Activated naive CD4-positive, alpha-beta T cell treated with anti-CD3 and anti-CD28 coated beads, Interleukin-2, amount 10 ng/mL, durations not matched to agents 7 days and 5 days (primary cell): ENCODE measurements around the gene SGCA.

Experiments
- CTCF ChIA-PET: fragments of 350-600 bp; sonication (Branson Sonifier 250); formaldehyde crosslinking; loops from one replicate; lab custom pipeline; 2021; ENCODE audit warnings: antibody characterized with exemption; lab: Charles Lee
- DNase-seq: peaks from one replicate; pipeline ENCODE4 v3.0.0-alpha.2; 2020
- H3K27ac Mint-ChIP-seq: one replicate; pipeline ENCODE4 v1.8.0; 2021; ENCODE audit warnings: mild to moderate bottlenecking, moderate library complexity, mixed read lengths
- H3K27me3 Mint-ChIP-seq: one replicate; pipeline ENCODE4 v1.8.0; 2021; ENCODE audit warnings: mild to moderate bottlenecking, mixed read lengths
- H3K36me3 Mint-ChIP-seq: one replicate; pipeline ENCODE4 v1.8.0; 2021; ENCODE audit warnings: mixed read lengths
- H3K4me1 Mint-ChIP-seq: one replicate; pipeline ENCODE4 v1.8.0; 2021; ENCODE audit warnings: mixed read lengths
- H3K4me3 Mint-ChIP-seq: one replicate; pipeline ENCODE4 v1.8.0; 2021; ENCODE audit warnings: mild to moderate bottlenecking, moderate library complexity, mixed read lengths
- H3K9me3 Mint-ChIP-seq: one replicate; pipeline ENCODE4 v1.8.0; 2021; ENCODE audit warnings: mixed read lengths

The SGCA gene

GRCh38 chr17:50180111-50180510 is 14.3 kb downstream of the SGCA start:
- Mint-ChIP-seq H3K36me3 (no peaks in the 10 kb centered on the region), H3K9me3 (no peaks in the 10 kb centered on the region), H3K4me1 (peaks cover 36% of the 10 kb centered on the region), H3K27me3 (peaks cover 69% of the 10 kb centered on the region), H3K4me3 (no peak overlapping the region), H3K27ac (no peak overlapping the region)
- CTCF ChIA-PET: no interaction called here
- DNase-seq: no peak

GRCh38 chr17:50180620-50181019 is 14.8 kb downstream of the SGCA start:
- Mint-ChIP-seq H3K4me1 (peaks cover 36% of the 10 kb centered on the region), H3K27ac (no peak overlapping the region), H3K27me3 (peaks cover 67% of the 10 kb centered on the region), H3K9me3 (no peaks in the 10 kb centered on the region), H3K4me3 (no peak overlapping the region), H3K36me3 (no peaks in the 10 kb centered on the region)
- no peak for DNase-seq
- CTCF ChIA-PET: no interaction called here

GRCh38 chr17:50181144-50181543 is 15.3 kb downstream of the SGCA start:
- Mint-ChIP-seq H3K4me1 (peaks cover 36% of the 10 kb centered on the region), H3K27ac (no peak overlapping the region), H3K27me3 (peaks cover 67% of the 10 kb centered on the region), H3K9me3 (no peaks in the 10 kb centered on the region), H3K4me3 (no peak overlapping the region), H3K36me3 (no peaks in the 10 kb centered on the region)
- CTCF ChIA-PET: interaction anchor here (1.0 to 1.7 kb wide), 2 partner anchors 11 to 19 kb away, joined by 3 to 10 read pairs; no protein-coding TSS in a partner anchor
- no peak for DNase-seq

- no peak for DNase-seq
- H3K27ac Mint-ChIP-seq: no peak overlapping the region
- no peak overlapping the region for H3K4me3 Mint-ChIP-seq
Observed at GRCh38 chr17:50181591-50182560, 16.1 kb downstream of the SGCA start.

GRCh38 chr17:50182783-50183420 is 17.1 kb downstream of the SGCA start:
- peaks cover 65% of the 10 kb centered on the region for H3K27me3 Mint-ChIP-seq
- DNase-seq: no peak
- no peaks in the 10 kb centered on the region for H3K36me3 Mint-ChIP-seq
- H3K9me3 Mint-ChIP-seq: no peaks in the 10 kb centered on the region
- CTCF ChIA-PET: interaction anchor here (1.7 kb wide), 1 partner anchor 13 kb away, joined by 10 read pairs; no protein-coding TSS in a partner anchor
- H3K27ac Mint-ChIP-seq: no peak overlapping the region
- peaks cover 36% of the 10 kb centered on the region for H3K4me1 Mint-ChIP-seq
- H3K4me3 Mint-ChIP-seq: no peak overlapping the region

More at GRCh38 chr17:50181591-50182560, 16.1 kb downstream of the SGCA start:
- Mint-ChIP-seq H3K27me3 (peaks cover 65% of the 10 kb centered on the region), H3K36me3 (no peaks in the 10 kb centered on the region), H3K9me3 (no peaks in the 10 kb centered on the region), H3K4me1 (peaks cover 36% of the 10 kb centered on the region)
- CTCF ChIA-PET: interaction anchor here (1.0 to 1.7 kb wide), 2 partner anchors 12 to 18 kb away, joined by 3 to 10 read pairs; no protein-coding TSS in a partner anchor

GRCh38 chr17:50183421-50183994 is 17.7 kb downstream of the SGCA start:
- Mint-ChIP-seq H3K4me1 (peaks cover 30% of the 10 kb centered on the region), H3K27ac (peak overlapping the region; percentile 19), H3K9me3 (no peaks in the 10 kb centered on the region), H3K36me3 (no peaks in the 10 kb centered on the region), H3K4me3 (peak overlapping the region; percentile 23), H3K27me3 (peaks cover 65% of the 10 kb centered on the region)
- no peak for DNase-seq
- CTCF ChIA-PET: no interaction called here

- Mint-ChIP-seq H3K27me3 (peaks cover 70% of the 10 kb centered on the region), H3K9me3 (no peaks in the 10 kb centered on the region), H3K4me3 (peak overlapping the region; percentile 23), H3K36me3 (no peaks in the 10 kb centered on the region), H3K27ac (peak overlapping the region; percentile 19), H3K4me1 (peaks cover 27% of the 10 kb centered on the region)
- CTCF ChIA-PET: no interaction called here
- DNase-seq: no peak
Observed at GRCh38 chr17:50184064-50184463, 18.3 kb downstream of the SGCA start.

- DNase-seq: no peak
- CTCF ChIA-PET: no interaction called here
- peaks cover 27% of the 10 kb centered on the region for H3K4me1 Mint-ChIP-seq
- H3K27ac Mint-ChIP-seq: no peak overlapping the region
- no peaks in the 10 kb centered on the region for H3K36me3 Mint-ChIP-seq
- H3K27me3 Mint-ChIP-seq: peaks cover 72% of the 10 kb centered on the region
- H3K4me3 Mint-ChIP-seq: no peak overlapping the region
- H3K9me3 Mint-ChIP-seq: no peaks in the 10 kb centered on the region
Observed at GRCh38 chr17:50184611-50185398, 19.0 kb downstream of the SGCA start.

GRCh38 chr17:50185631-50186471 is 20.0 kb downstream of the SGCA start:
- CTCF ChIA-PET: interaction anchor here (0.6 to 1.3 kb wide), 2 partner anchors 9 to 12 kb away, joined by 3 to 4 read pairs; no protein-coding TSS in a partner anchor
- Mint-ChIP-seq H3K27me3 (peaks cover 73% of the 10 kb centered on the region), H3K36me3 (no peaks in the 10 kb centered on the region), H3K9me3 (no peaks in the 10 kb centered on the region), H3K4me1 (peaks cover 27% of the 10 kb centered on the region), H3K27ac (no peak overlapping the region), H3K4me3 (no peak overlapping the region)
- DNase-seq: no peak

GRCh38 chr17:50186661-50187393 is 21.0 kb downstream of the SGCA start:
- CTCF ChIA-PET: interaction anchor here (1.1 to 1.4 kb wide), 3 partner anchors 11 to 13 kb away, joined by 3 to 5 read pairs (median 4); no protein-coding TSS in a partner anchor
- Mint-ChIP-seq H3K27ac (peak overlapping the region; percentile 28), H3K9me3 (no peaks in the 10 kb centered on the region)

GRCh38 chr17:50187394-50187725 is 21.6 kb downstream of the SGCA start:
- no peaks in the 10 kb centered on the region for H3K9me3 Mint-ChIP-seq
- H3K36me3 Mint-ChIP-seq: no peaks in the 10 kb centered on the region
- CTCF ChIA-PET: interaction anchor here (1.1 to 1.4 kb wide), 2 partner anchors 11 to 13 kb away, joined by 4 to 5 read pairs; no protein-coding TSS in a partner anchor
- peaks cover 69% of the 10 kb centered on the region for H3K27me3 Mint-ChIP-seq
- H3K27ac Mint-ChIP-seq: peak overlapping the region; percentile 28
- peaks cover 22% of the 10 kb centered on the region for H3K4me1 Mint-ChIP-seq
- no peak for DNase-seq
- no peak overlapping the region for H3K4me3 Mint-ChIP-seq

More at GRCh38 chr17:50186661-50187393, 21.0 kb downstream of the SGCA start:
- Mint-ChIP-seq H3K27me3 (peaks cover 70% of the 10 kb centered on the region), H3K4me3 (no peak overlapping the region), H3K36me3 (no peaks in the 10 kb centered on the region), H3K4me1 (peaks cover 25% of the 10 kb centered on the region)
- DNase-seq: no peak
